COLO668 (cell line): Measurements from ENCODE around the gene BAD.
A peak's percentile ranks its signal among the peaks of the same experiment; 100 is the strongest.

Experiments used
- DNase-seq: peaks from one replicate; lab custom pipeline; 2025; ENCODE audit not compliant: unreplicated experiment; lab: John Stamatoyannopoulos, UW

Gene BAD

DNA sequence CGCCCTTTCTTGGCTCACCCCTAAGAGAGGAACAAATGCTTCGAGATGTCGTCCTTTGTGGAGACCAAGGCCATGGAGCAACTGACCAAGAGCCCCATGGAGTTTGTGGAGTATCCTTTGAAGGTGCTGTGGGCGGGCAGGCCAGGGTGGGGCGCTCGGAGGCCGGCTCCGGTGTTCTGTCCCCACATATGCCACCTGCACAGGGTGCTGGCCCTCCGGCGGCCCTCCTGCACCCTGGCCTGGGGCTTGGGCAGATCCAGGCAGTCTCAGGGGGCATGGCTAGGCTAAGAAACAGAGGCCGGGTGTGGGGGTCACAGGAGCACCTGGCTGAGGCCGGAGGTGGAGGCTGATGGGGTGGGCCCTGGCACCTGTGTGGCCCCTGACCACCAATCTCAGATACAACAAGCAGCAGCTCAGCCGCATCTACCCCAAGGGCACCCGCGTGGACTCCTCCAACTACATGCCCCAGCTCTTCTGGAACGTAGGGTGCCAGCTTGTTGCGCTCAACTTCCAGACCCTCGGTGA is 22.8 kb downstream of the BAD start:
- no peak for DNase-seq

- no peak for DNase-seq
Observed at GRCh38 chr11:64260147-64260708, 24.2 kb downstream of the BAD start.

DNA sequence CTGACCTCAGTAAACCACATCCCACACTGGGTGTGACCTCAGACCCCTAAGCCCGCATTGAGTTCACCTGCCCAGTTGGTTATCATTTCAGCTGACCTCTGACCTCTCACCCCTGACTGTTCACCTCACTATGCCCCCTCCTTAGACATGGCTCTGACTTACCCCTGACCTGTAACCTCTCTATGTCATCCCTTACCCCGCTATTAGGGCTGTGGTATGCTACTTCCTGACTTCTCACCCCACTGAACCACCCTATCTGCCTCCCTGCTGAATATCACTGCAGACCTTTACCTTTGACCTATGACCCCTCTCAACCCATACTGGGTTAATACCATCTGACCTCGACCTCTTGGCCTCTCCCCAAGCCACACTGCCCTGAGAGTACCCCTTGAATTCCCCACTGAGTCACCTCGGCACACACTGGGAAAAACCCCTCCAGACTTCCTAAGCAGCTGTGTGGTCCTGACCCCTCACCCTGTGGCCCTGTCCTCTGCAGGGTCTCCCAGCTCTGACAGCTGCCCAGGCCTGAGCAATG is 24.9 kb downstream of the BAD start:
- no peak for DNase-seq

DNA sequence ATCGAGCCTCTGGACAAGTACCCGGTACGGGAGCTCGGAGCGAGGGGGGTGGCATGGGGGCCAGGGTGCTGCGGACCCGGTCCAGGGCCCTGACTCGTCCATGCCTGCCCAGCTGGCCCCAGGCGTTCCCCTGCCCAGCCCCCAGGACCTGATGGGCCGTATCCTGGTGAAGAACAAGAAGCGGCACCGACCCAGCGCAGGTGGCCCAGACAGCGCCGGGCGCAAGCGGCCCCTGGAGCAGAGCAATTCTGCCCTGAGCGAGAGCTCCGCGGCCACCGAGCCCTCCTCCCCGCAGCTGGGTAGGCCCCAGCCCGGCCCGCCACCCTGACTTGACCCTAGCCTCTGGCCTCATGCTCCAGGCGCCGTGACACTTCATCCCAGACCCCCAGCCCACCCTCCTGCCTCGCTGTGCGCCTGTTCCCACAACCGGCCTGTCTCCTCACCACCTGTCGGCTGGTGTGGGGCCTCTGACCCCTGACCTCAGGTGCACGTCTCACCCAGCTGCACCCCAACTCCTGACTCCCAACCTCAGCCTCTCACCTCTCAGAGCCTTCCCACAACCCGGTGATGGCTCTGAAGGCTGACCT is 25.4 kb downstream of the BAD start:
- DNase-seq = no peak

DNA sequence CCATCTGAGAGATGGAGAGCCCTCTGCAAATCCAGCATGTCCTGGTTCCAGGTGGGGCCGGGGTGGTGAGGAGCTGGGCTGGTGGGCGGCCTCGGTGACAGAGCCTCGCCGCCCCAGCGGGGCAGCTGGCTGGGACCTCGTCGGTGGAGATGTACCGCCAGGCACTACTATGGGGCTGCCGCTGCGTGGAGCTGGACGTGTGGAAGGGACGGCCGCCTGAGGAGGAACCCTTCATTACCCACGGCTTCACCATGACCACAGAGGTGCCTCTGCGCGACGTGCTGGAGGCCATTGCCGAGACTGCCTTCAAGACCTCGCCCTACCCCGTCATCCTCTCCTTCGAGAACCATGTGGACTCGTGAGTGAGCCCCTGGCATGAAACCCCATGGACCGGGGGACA is 26.1 kb downstream of the BAD start:
- DNase-seq = no peak

DNA sequence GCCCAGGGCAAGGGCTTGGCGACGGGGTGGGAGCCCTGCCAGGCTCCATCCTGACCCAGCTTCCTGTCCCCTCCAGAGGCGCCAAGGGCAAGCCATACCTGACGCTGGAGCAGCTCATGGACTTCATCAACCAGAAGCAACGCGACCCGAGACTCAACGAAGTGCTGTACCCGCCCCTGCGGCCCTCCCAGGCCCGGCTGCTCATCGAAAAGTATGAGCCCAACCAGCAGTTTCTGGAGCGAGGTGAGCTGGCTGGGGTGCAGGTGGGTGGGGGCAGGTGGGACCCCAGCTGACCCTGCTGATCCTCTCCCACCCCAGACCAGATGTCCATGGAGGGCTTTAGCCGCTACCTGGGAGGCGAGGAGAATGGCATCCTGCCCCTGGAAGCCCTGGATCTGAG is 28.2 kb downstream of the BAD start:
- DNase-seq = no peak

DNA sequence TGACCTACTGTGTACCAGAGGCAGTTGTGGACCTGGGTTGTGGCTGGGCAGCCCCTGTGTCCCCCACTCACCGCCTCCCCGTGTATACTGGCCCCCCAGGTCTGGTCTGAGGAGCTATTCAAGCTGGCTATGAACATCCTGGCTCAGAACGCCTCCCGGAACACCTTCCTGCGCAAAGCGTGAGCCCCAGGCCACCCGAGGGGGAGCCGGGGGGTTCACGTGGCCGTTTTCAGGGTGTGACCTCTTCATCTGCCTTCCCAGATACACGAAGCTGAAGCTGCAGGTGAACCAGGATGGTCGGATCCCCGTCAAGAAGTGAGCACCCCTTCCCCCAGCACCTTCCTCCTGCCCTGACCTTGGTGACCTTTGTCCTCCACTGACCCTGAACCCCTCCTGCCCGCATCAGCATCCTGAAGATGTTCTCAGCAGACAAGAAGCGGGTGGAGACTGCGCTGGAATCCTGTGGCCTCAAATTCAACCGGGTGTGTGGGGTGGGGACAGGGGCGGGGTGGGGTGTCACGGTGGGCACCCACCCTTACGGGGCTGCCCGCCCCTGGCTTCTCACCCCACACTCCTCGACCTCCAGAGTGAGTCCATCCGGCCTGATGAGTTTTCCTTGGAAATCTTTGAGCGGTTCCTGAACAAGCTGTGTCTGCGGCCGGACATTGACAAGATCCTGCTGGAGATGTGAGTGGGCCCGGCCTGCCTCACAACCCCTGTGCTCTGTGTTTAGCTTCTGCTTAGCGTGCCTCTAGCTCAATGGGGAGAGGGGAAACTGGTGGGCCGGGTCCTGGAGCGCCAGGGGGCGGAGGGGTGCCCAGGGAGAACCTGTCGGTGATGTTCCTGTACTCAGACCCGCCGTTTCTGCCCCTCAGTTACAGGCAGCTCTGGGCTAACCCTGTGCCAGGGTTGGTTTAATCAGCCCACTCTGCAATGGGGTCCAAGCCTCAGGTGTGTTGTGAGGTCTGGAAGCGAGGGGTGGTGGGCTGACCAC is 29.0 kb downstream of the BAD start:
- no peak for DNase-seq

- DNase-seq = no peak
Observed at GRCh38 chr11:64254326-64254725, 30.1 kb downstream of the BAD start.

DNA sequence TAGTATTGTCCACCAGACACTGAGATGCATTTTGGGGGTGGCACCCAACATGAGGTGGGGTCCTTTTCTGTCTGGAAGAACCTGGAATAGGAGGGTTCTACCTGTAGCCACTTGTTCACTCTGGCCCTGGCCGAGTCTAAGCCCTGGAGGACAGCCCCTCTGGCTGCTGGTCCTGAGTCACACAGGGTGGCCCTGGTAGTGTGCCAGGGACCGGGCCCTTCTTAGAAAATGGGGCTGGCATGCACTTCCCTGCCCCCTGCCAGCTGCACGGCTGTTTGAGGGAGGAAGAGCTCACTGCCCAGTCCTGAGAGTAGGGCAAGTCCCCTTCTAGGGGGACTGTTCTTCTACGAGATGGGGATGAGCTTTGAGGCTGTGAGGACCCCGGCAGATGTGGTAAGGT is 31.0 kb downstream of the BAD start:
- no peak for DNase-seq

DNA sequence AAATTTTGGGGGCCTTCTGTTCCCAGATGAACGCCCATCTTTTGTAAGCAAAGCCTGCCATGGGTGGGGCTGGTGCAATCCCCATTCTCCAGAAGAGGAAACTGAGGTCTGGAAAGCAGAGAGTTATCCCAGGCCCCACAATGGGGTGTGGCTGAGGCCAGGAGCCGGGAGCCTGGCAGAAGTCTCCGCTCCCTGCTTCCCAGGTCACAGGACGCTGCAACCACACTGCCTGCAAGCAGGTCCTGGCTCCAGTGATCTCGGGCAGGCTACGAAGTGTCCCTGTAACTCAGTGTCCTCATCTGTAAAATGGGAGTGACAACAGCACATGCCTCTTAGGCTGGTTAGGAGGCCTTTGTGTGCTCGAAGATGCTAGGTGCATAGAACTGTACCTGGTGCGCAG is 31.4 kb downstream of the BAD start:
- DNase-seq = no peak

DNA sequence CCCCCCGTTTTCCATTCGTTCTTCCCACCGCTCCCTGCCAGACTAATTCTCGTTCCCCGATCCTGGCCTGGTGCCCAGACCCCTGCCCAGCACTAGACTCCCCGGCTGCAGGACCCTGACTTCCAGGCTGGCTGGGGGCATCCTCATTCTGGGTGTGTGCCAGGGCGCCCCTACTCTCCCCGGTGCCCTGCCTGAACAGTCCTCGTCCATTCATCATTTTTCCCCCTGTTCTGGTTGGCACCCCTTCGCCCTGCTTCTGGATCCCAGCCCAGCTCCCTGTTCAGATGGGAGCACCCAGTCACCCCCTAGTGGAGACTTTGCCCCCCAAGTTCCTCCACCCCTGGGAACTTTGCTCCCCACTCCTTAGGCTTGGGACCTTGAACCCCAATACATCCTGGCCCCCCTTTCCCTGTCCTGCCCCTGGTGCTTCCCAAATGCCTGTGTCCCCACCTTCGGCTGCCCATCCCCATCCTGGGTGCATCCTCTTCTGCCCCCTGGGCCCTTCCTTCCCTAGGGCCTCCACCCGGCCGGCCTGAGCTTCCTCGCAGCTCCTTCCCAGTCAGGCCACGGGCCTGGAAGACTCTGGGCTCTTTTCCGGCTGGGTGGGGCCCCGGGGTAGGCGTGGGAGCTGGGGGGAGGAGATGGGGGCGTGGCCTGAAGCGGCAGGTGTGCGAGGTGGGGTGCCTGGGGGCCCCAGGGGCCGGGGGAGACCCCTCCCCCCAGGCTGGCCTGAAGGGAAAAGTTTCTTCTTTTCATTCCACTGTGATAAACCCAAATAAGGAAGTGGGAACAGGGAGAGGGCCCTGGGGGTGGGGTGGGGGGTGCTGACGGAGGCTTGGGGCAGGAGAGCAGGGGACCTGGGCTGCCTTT is 32.2 kb downstream of the BAD start:
- peak; percentile 43 for DNase-seq

GRCh38 chr11:64251753-64252002 is 32.8 kb downstream of the BAD start:
- no peak for DNase-seq

DNA sequence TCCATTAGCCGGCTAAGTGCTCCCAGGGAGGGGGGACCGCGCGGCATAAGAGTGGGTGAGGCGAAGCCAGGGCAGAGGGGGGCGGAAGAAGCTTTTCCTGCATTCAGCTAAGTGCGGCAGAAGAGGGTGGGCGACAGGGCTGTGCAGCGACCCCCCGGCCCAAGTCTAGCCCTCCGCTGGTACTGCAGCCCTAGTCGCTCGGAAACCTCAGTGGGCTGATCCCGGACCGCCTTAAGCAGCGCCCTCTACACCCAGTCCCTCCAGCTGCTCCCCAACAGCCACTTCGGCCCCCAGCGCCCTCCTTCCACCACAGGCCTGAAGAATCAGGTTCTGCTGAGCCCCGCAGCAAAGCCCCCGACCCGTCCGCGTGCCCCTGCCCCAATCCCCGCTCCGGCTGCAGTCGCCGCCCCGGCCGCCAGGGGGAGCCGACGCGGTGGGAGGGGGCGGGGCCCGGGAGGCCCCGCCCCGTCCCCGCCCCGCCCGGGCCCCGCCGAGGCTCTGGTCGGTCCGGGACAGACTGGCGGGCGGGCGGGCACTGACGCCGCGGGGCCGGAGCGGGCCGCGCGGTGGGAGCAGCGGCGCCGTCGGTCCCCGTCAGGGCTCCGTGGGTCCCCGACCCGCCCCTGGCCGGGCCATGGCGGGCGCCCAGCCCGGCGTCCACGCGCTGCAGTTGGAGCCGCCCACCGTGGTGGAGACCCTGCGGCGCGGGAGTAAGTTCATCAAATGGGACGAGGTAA is 33.3 kb downstream of the BAD start, which contains the start of gene PLCB3:
Gene PLCB3, plus strand, starts transcription at position 515 of the 737 bp plus-strand sequence. Its CDS starts 120 bp downstream, at position 635.
- DNase-seq = peak; percentile 47

GRCh38 chr11:64250415-64251015 is 34.0 kb downstream of the BAD start:
- DNase-seq = no peak

DNA sequence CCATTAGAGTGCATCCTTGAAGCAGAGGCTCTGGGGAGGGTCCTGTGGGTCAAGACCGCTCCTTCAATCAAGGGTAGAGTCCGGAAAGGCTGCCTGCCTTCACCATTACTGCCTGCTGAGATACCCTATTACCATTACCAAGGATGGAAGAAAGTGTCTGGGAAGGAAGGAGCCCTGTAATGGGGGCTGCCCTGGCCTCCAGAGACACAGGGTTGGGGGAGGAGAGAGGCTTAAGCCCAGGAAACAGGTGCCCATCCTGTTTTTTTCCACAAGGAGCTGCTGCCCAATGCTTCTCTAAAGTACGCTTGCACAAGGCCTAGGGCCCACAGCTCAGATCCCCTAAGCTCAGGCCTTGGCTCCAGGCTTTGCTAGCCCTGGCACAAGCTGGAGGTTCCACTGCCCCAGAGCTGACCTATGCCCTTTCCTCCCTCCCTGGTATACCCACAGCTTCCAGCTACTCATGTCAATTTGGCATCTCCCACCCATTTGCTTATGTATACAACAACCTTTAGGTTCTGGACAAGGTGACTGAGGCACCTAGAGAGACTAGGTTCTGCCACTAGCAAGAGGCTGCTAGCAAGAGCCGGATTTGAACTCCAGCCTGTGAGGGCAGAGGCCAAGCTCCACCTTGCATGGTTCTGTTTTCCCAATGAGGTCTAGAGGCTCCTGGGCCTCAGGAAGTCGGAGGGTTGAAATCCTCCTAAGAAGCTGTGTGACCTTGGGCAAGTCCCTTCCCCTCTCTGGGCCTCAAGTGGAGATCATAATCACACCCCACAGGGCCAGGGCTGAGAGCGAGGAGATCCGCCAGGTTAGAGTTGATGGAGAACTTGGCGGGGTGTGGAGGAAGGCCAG is 34.7 kb downstream of the BAD start:
- no peak for DNase-seq

DNA sequence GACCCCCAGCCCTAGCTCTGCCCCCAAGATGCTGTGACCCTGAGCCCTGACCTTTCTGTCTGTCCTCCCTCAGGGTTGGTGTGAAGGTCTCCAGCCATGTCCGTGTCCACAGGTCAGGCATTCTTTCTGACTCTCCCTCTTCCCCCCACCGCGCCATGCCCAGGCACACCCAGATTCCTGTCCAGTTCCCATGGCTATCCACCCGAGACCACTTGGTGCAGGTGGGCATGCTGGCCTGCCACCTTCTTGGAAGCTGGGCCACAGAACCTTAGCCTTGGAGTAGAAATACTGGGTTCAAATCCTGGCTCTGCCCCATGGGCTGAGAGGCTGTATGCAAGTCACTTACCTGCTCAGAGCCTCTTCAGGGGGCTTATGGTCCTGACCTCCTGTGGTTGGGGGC is 35.4 kb downstream of the BAD start:
- DNase-seq = no peak

- no peak for DNase-seq
Observed at GRCh38 chr11:64248578-64248977, 35.9 kb downstream of the BAD start.

GRCh38 chr11:64247729-64248531 is 36.5 kb downstream of the BAD start:
- DNase-seq = no peak
